Progenitor cell of endocrine pancreas (in vitro differentiated cells): ENCODE data around the gene TBC1D22B. TPM values are rescaled to one million over a fixed set of nuclear protein-coding genes. Genes with fewer than 3 reads are reported as not detected.

ENCODE experiments used
- DNase-seq: peaks from one replicate; pipeline ENCODE4 v3.0.0; 2021; ENCODE audit warnings: low spot score; ENCODE audit not compliant: unreplicated experiment
- H3K27ac Mint-ChIP-seq: 2 replicates; pipeline ENCODE4 v1.8.0; 2021; ENCODE audit warnings: mild to moderate bottlenecking, moderate library complexity, mixed read lengths
- H3K27me3 Mint-ChIP-seq: 2 replicates; pipeline ENCODE4 v1.8.0; 2021; ENCODE audit warnings: mixed read lengths
- H3K36me3 Mint-ChIP-seq: 2 replicates; pipeline ENCODE4 v1.8.0; 2022; ENCODE audit warnings: mixed read lengths; ENCODE audit not compliant: insufficient read depth
- H3K4me1 Mint-ChIP-seq: 2 replicates; pipeline ENCODE4 v1.8.0; 2021; ENCODE audit warnings: low read depth, mixed read lengths
- H3K4me3 Mint-ChIP-seq: 2 replicates; pipeline ENCODE4 v1.8.0; 2021; ENCODE audit warnings: low read depth, mild to moderate bottlenecking, moderate library complexity, mixed read lengths
- H3K9me3 Mint-ChIP-seq: 2 replicates; pipeline ENCODE4 v1.8.0; 2021; ENCODE audit warnings: low read depth, mixed read lengths
- long read RNA-seq: library from polyadenylated mRNA; unstranded; transcript quantifications from one replicate; pipeline ENCODE4 v2.0.0, GENCODE V29; 2020
- total RNA-seq: library from RNA; stranded (reverse); gene quantifications from 2 replicates; pipeline ENCODE4 v1.2.1, GENCODE V29; 2021
- TF ChIP-seq, protein P1 (sequence below): fragments of 200-600 bp; sonication (generic); IDR thresholded peaks from one replicate; pipeline ENCODE4 v1.5.0; 2021; ENCODE audit warnings: antibody characterized with exemption, mild to moderate bottlenecking; ENCODE audit not compliant: unreplicated experiment

TBC1D22B gene
- 14.6 and 17.1 TPM in 2 replicates for total RNA-seq
- long read RNA-seq, partial matches to known transcripts = 4 of 8 reads
- long read RNA-seq, other reads (novel, unspliced or antisense) = 3 of 8 reads

- H3K36me3 Mint-ChIP-seq = no peaks in the 10 kb centered on the region
- H3K27me3 Mint-ChIP-seq = no peaks in the 10 kb centered on the region
- peaks cover 20% of the 10 kb centered on the region for H3K4me1 Mint-ChIP-seq
- TF ChIP-seq, protein P1, sequence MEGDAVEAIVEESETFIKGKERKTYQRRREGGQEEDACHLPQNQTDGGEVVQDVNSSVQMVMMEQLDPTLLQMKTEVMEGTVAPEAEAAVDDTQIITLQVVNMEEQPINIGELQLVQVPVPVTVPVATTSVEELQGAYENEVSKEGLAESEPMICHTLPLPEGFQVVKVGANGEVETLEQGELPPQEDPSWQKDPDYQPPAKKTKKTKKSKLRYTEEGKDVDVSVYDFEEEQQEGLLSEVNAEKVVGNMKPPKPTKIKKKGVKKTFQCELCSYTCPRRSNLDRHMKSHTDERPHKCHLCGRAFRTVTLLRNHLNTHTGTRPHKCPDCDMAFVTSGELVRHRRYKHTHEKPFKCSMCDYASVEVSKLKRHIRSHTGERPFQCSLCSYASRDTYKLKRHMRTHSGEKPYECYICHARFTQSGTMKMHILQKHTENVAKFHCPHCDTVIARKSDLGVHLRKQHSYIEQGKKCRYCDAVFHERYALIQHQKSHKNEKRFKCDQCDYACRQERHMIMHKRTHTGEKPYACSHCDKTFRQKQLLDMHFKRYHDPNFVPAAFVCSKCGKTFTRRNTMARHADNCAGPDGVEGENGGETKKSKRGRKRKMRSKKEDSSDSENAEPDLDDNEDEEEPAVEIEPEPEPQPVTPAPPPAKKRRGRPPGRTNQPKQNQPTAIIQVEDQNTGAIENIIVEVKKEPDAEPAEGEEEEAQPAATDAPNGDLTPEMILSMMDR = no peak
- peak; percentile 93 for DNase-seq
- H3K9me3 Mint-ChIP-seq = no peaks in the 10 kb centered on the region
- peak within 1 kb of the TSS; percentile 99 for H3K27ac Mint-ChIP-seq
- peak within 1 kb of the TSS; percentile 98 for H3K4me3 Mint-ChIP-seq
Observed at GRCh38 chr6:37257634-37258404, at the start of gene TBC1D22B, which contains the start of gene TMEM217. Gene TBC1D22B (plus strand): TSS chr6:37257772. CDS start chr6:37257918, 146 bp downstream. Gene TMEM217 (minus strand): TSS chr6:37258144. CDS start chr6:37219030, 39,114 bp downstream.

GRCh38 chr6:37207903-37208456, 49.6 kb upstream of the TBC1D22B start:
- peak; percentile 63 for DNase-seq
- peaks cover 11% of the 10 kb centered on the region for H3K27me3 Mint-ChIP-seq
- no peak overlapping the region for H3K4me3 Mint-ChIP-seq
- TF ChIP-seq, protein P1 = peak; percentile 65
- no peaks in the 10 kb centered on the region for H3K4me1 Mint-ChIP-seq
- no peaks in the 10 kb centered on the region for H3K36me3 Mint-ChIP-seq
- H3K9me3 Mint-ChIP-seq = no peaks in the 10 kb centered on the region
- no peak overlapping the region for H3K27ac Mint-ChIP-seq

DNA sequence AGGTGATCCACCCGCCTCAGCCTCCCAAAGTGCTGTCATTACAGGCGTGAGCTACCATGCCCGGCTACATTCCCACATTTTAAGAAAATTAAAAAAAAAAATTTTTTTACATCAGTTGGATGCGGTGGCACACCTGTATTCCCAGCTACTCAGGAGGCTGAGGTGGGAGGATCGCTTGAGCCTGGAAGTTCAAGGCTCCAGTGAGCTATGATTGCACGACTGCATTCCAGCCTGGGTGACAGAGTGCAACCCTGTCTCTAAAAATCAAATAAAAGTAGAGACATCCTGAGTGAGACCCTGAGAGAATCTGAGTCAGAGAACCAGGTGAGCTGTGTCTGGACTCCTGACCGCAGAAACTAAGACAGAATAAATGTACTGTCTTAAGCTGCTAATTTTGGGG, 48.8 kb upstream of the TBC1D22B start:
- Mint-ChIP-seq H3K4me1 (no peaks in the 10 kb centered on the region), H3K27me3 (peaks cover 11% of the 10 kb centered on the region), H3K36me3 (no peaks in the 10 kb centered on the region), H3K27ac (no peak overlapping the region), H3K4me3 (no peak overlapping the region), H3K9me3 (no peaks in the 10 kb centered on the region)
- TF ChIP-seq, protein P1 = no peak
- no peak for DNase-seq

GRCh38 chr6:37209461-37210205, 47.9 kb upstream of the TBC1D22B start:
- Mint-ChIP-seq H3K4me1 (no peaks in the 10 kb centered on the region), H3K27me3 (peaks cover 11% of the 10 kb centered on the region), H3K9me3 (no peaks in the 10 kb centered on the region), H3K36me3 (no peaks in the 10 kb centered on the region), H3K27ac (no peak overlapping the region), H3K4me3 (no peak overlapping the region)
- no peak for DNase-seq
- TF ChIP-seq, protein P1 = no peak
